ENCODE results near the gene THAP5.
A peak's percentile ranks its signal among the peaks of the same experiment; 100 is the strongest.

Gene THAP5

GRCh38 chr7:108528183-108528712 lies 41.3 kb downstream of the THAP5 start:
- no peak for ATAC-seq

DNA sequence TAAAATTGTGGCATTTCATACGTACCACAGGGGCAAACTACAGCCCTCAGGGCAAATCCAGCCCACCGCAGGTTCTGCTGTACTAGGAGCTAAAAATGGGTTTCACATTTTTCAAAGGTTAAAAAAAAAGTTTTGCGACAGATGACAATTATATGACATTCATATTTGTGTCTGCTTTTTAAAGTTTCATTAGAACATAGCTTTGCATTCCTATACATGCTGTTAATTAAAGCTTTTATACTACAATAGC lies 42.8 kb downstream of the THAP5 start:
- ATAC-seq = no peak

GRCh38 chr7:108525985-108526767 lies 43.3 kb downstream of the THAP5 start, which contains the start of gene PNPLA8:
TSS of gene PNPLA8 (minus strand) at chr7:108526135. CDS start at chr7:108515491, 10,644 bp downstream.
- ATAC-seq = peak; percentile 94

DNA sequence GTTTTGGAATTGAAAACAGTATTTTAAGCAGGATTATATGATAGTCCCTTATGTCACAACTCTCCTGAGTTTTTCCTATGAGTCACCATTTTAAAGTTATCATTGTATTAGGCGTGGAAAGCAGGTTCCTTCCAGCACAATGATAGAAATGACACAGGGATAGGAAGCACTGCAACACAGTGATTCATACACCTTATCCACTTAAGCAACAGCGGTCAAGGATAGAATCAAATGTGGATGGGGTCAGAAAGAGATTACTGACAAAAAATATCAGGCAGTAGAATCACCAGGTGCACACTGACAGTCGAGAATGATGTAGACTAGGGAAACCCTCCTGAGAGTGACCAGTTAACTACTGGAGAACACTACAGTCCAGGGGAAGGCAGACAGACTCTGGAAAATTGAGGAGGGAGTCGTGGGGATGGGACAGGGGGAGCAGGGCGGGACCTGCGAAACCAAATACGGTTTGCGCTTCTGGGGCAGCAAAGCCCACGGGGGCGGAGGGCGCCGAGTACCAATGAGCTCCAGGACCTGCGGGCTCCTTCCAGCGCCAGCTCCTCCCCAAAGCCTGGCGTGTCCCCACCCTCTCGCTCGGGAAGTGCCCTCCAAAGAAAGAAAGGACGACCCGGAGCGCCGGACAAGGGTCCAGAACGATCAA lies 44.0 kb downstream of the THAP5 start:
- ATAC-seq = peak; percentile 11 to 25

- ATAC-seq = no peak
These were observed 46.7 kb downstream of the THAP5 start for GRCh38 chr7:108522780-108523179.

- ATAC-seq = no peak
These were observed 51.6 kb downstream of the THAP5 start for GRCh38 chr7:108517951-108518350.

DNA sequence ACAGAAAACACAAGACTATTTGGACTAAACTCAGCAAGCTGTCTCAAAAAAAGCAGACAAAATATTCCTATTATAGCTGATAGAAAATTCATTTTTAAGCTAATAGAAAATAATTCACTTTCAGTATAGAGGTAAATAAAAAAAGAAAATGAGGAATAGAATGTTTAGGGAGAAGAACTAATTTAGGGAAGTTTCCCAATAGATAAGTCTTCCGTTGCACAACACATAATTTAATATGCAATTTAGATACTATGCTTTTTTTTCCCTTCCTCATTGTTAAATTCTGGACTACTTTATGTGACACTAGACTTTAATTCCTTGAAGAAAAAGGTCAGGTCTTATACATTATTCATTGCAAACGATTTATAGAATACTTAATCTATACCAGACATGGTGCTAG lies 53.9 kb downstream of the THAP5 start:
- ATAC-seq = no peak

GRCh38 chr7:108515013-108515412 lies 54.5 kb downstream of the THAP5 start:
- no peak for ATAC-seq
